ENCODE data around the gene MAP3K13. TPM values are rescaled to one million over a fixed set of nuclear protein-coding genes. Genes with fewer than 3 reads are reported as not detected.

Gene MAP3K13
- total and polyA plus RNA-seq, 2 of the 13 experiments (the other 11 are each of a cell fraction or from before 2014, with no cell fraction given): 24.2 to 26.5 TPM

GRCh38 chr3:185328324-185329004 lies 34.5 kb upstream of the MAP3K13 start (continued):
- no peak for TF ChIP-seq ZNF788 (CRISPR knock-in tag; IDR thresholded peaks at IDR 0.05; ENCODE audit: borderline replicate concordance)
- peak; percentile 59; the same call in 1 of the 2 replicates for TF ChIP-seq AFF4 (CRISPR knock-in tag; IDR thresholded peaks at IDR 0.05)
- TF ChIP-seq ZNF432 (CRISPR knock-in tag; IDR thresholded peaks at IDR 0.05; ENCODE audit: borderline replicate concordance): no peak
- no peak for TF ChIP-seq ZNF670 (CRISPR knock-in tag; IDR thresholded peaks at IDR 0.05; ENCODE audit: borderline replicate concordance)
- no peak for TF ChIP-seq ZBTB21 (CRISPR knock-in tag; IDR thresholded peaks at IDR 0.05)
- TF ChIP-seq ZNF34 (CRISPR knock-in tag; IDR thresholded peaks at IDR 0.05; ENCODE audit: borderline replicate concordance): no peak
- peak; percentile 76 for TF ChIP-seq TBL1XR1 (IDR thresholded peaks at IDR 0.05; ENCODE audit: borderline replicate concordance, low read length, partially characterized antibody)
- TF ChIP-seq ZNF275 (CRISPR knock-in tag; IDR thresholded peaks at IDR 0.05; ENCODE audit: borderline replicate concordance): no peak
- TF ChIP-seq PAF1 (CRISPR knock-in tag; IDR thresholded peaks at IDR 0.05): no peak
- no peak for TF ChIP-seq ZNF703 (CRISPR knock-in tag; IDR thresholded peaks at IDR 0.05; ENCODE audit: borderline replicate concordance)
- no peak for TF ChIP-seq SYNCRIP (IDR thresholded peaks at IDR 0.05; ENCODE audit: insufficient read depth, low read depth, low read length)
- TF ChIP-seq RBM39 (IDR thresholded peaks at IDR 0.05; ENCODE audit: low read depth, low read length, poor library complexity, severe bottlenecking): no peak
- 0 out of 2 replicates have a peak, but pooled peaks have one; percentile 27 for TF ChIP-seq MIXL1 (CRISPR knock-in tag; IDR thresholded peaks at IDR 0.05)
- no peak for TF ChIP-seq MYNN (CRISPR knock-in tag; IDR thresholded peaks at IDR 0.05; ENCODE audit: low read depth)
- no peak for TF ChIP-seq ZNF230 (CRISPR knock-in tag; IDR thresholded peaks at IDR 0.05)
- TF ChIP-seq MXI1 (IDR thresholded peaks at IDR 0.05; ENCODE audit: borderline replicate concordance, low read depth, low read length): no peak
- no peak for TF ChIP-seq ZNF724P (CRISPR knock-in tag; IDR thresholded peaks at IDR 0.05; ENCODE audit: borderline replicate concordance)
- no peak for TF ChIP-seq ZUFSP (CRISPR knock-in tag; IDR thresholded peaks at IDR 0.05; ENCODE audit: borderline replicate concordance)
- TF ChIP-seq CCAR2 (optimal IDR thresholded peaks at IDR 0.05; ENCODE audit: low read depth, low read length): no peak
- no peak for TF ChIP-seq MXD1 (CRISPR knock-in tag; IDR thresholded peaks at IDR 0.05)
- no peak for TF ChIP-seq ATF7-NPFF (CRISPR knock-in tag; IDR thresholded peaks at IDR 0.05; ENCODE audit: low read depth)
- no peak for TF ChIP-seq ZNF605 (CRISPR knock-in tag; IDR thresholded peaks at IDR 0.05)

Measured in HepG2 (cell line).